Measurements from ENCODE around the gene DPY19L3.
"Not testable (repeated sequence)": the region's sequence is repeated elsewhere in the genome, so short reads cannot be mapped to it uniquely, and the experiment has no call there.

GRCh38 chr19:32423944-32424343 lies 18.4 kb downstream of the DPY19L3 start:
- TF ChIP-seq CTCF, EP300, POLR2AphosphoS5, POLR2A (IDR thresholded peaks at IDR 0.05): not testable (repeated sequence)
